GM23338 (cell line): Measurements from ENCODE around the gene GPC6. TPM values are rescaled to one million over a fixed set of nuclear protein-coding genes. Genes with fewer than 3 reads are reported as not detected.

Source experiments
- ATAC-seq: fragments of 200-7000 bp; cut with Tn5 transposase; 3 replicates; pipeline ENCODE4 v1.9.1; 2020
- DNase-seq: peaks from one replicate; pipeline ENCODE4 v3.0.0-alpha.2; 2015; ENCODE audit warnings: low spot score
- H2AFZ ChIP-seq: fragments of 200-600 bp; sonication (generic); 2 replicates; pipeline ENCODE4 v1.8.0; 2016; ENCODE audit warnings: antibody characterized with exemption, mild to moderate bottlenecking, moderate library complexity
- H3F3A ChIP-seq: fragments of 200-600 bp; sonication (generic); replicated peaks from 2 replicates; pipeline ENCODE4 v1.8.0; 2017; ENCODE audit warnings: antibody characterized with exemption, mixed run types, low read depth
- H3K27ac ChIP-seq: fragments of 200-600 bp; sonication (generic); 2 replicates; pipeline ENCODE4 v1.6.1; 2016; ENCODE audit warnings: low read depth
- H3K27me3 ChIP-seq: fragments of 200-600 bp; sonication (generic); 2 replicates; pipeline ENCODE4 v1.8.0; 2016; ENCODE audit warnings: mild to moderate bottlenecking, mixed run types, moderate library complexity; ENCODE audit not compliant: insufficient read depth
- H3K36me3 ChIP-seq: fragments of 200-600 bp; sonication (generic); 2 replicates; pipeline ENCODE4 v1.8.0; 2016; ENCODE audit warnings: mild to moderate bottlenecking; ENCODE audit not compliant: insufficient read depth
- H3K4me1 ChIP-seq: fragments of 200-600 bp; sonication (generic); 2 replicates; pipeline ENCODE4 v1.8.0; 2016; ENCODE audit warnings: mild to moderate bottlenecking, moderate library complexity; ENCODE audit not compliant: insufficient read depth
- H3K4me2 ChIP-seq: fragments of 200-600 bp; sonication (generic); 2 replicates; pipeline ENCODE4 v1.7.1; 2017; ENCODE audit warnings: mixed run types
- H3K4me3 ChIP-seq: fragments of 200-600 bp; sonication (generic); 2 replicates; pipeline ENCODE4 v1.6.1; 2016; ENCODE audit warnings: mixed run types
- H3K79me2 ChIP-seq: fragments of 200-600 bp; sonication (generic); replicated peaks from 2 replicates; pipeline ENCODE4 v1.8.0; 2017; ENCODE audit warnings: mild to moderate bottlenecking; ENCODE audit not compliant: insufficient read depth
- H3K9me2 ChIP-seq: fragments of 200-600 bp; sonication (generic); 2 replicates; pipeline ENCODE4 v1.8.0; 2017; ENCODE audit not compliant: insufficient read depth
- H4K20me1 ChIP-seq: fragments of 200-600 bp; sonication (generic); replicated peaks from 2 replicates; pipeline ENCODE4 v1.8.0; 2017; ENCODE audit warnings: mild to moderate bottlenecking; ENCODE audit not compliant: insufficient read depth
- H3K27ac Mint-ChIP-seq: 2 replicates; pipeline ENCODE4 v1.8.0; 2020; ENCODE audit warnings: inconsistent platforms, mild to moderate bottlenecking, moderate library complexity, mixed read lengths
- H3K27me3 Mint-ChIP-seq: 3 replicates; pipeline ENCODE4 v1.8.0; 2022; ENCODE audit warnings: low read depth, mild to moderate bottlenecking, moderate library complexity, mixed read lengths, inconsistent platforms; ENCODE audit not compliant: insufficient read depth, poor library complexity
- H3K36me3 Mint-ChIP-seq: 3 replicates; pipeline ENCODE4 v1.8.0; 2021; ENCODE audit warnings: low read depth, mild to moderate bottlenecking, inconsistent platforms, moderate library complexity, mixed read lengths
- H3K4me1 Mint-ChIP-seq: 3 replicates; pipeline ENCODE4 v1.8.0; 2020; ENCODE audit warnings: mild to moderate bottlenecking, inconsistent platforms, mixed read lengths
- H3K4me3 Mint-ChIP-seq: 3 replicates; pipeline ENCODE4 v1.8.0; 2021; ENCODE audit warnings: moderate library complexity, mild to moderate bottlenecking, inconsistent platforms, mixed read lengths
- H3K9me3 Mint-ChIP-seq: 3 replicates; pipeline ENCODE4 v1.8.0; 2020; ENCODE audit warnings: moderate library complexity, mild to moderate bottlenecking, inconsistent platforms, mixed read lengths
- CREB1 ChIP-seq: fragments of 250-450 bp; sonication (Bioruptor Pico); IDR thresholded peaks from 2 replicates; pipeline ENCODE4 v1.5.0; 2020; ENCODE audit warnings: low read depth, mild to moderate bottlenecking, moderate library complexity
- EZH2 ChIP-seq: fragments of 200-600 bp; sonication (generic); IDR thresholded peaks from one replicate; pipeline ENCODE4 v1.8.0; 2017; ENCODE audit warnings: antibody characterized with exemption, mild to moderate bottlenecking, low read depth; ENCODE audit not compliant: unreplicated experiment
- EZH2phosphoT487 ChIP-seq: fragments of 200-600 bp; sonication (generic); IDR thresholded peaks from one replicate; pipeline ENCODE4 v1.8.1; 2018; ENCODE audit warnings: antibody characterized with exemption; ENCODE audit not compliant: unreplicated experiment
- JUNB ChIP-seq: IDR thresholded peaks from one replicate; pipeline ENCODE4 v1.6.1; 2016; ENCODE audit warnings: antibody characterized with exemption; ENCODE audit not compliant: unreplicated experiment
- NANOG ChIP-seq: IDR thresholded peaks from 2 replicates; pipeline ENCODE4 v1.6.1; 2016; ENCODE audit warnings: antibody characterized with exemption, borderline replicate concordance
- POLR2AphosphoS5 ChIP-seq: IDR thresholded peaks from 2 replicates; pipeline ENCODE4 v1.6.1; 2016; ENCODE audit warnings: antibody characterized with exemption, low read depth
- STAT1 ChIP-seq: IDR thresholded peaks from one replicate; pipeline ENCODE4 v1.6.1; 2016; ENCODE audit warnings: antibody characterized with exemption; ENCODE audit not compliant: unreplicated experiment
- ZNF114 ChIP-seq: fragments of 250-450 bp; sonication (Bioruptor Pico); IDR thresholded peaks from 2 replicates; pipeline ENCODE4 v1.5.0; 2020; ENCODE audit warnings: mild to moderate bottlenecking, moderate library complexity
- ZNF462 ChIP-seq: fragments of 250-450 bp; sonication (Bioruptor Pico); IDR thresholded peaks from 2 replicates; pipeline ENCODE4 v1.5.0; 2020; ENCODE audit warnings: mild to moderate bottlenecking, moderate library complexity
- polyA plus RNA-seq: library from polyadenylated mRNA; unstranded; fragments of >200 nt; fragmentation: Nextera tagmentation; extraction: Ambion mirVana; gene quantifications from 2 replicates; pipeline ENCODE4 v1.2.1, GENCODE V29; 2016
- total RNA-seq: library from RNA; depleted of rRNA; stranded (reverse); fragments of >200 nt; shearing (Covaris generic); gene quantifications from 2 replicates; pipeline ENCODE4 v1.2.3, GENCODE V29; 2014
- TF ChIP-seq, protein P1 (sequence below), 2 experiments: fragments of 200-600 bp in 1 of 2; sonication (generic) in 1 of 2; conservative IDR thresholded peaks; 2 replicates each; pipeline versions ENCODE4 v1.5.1 to v1.6.1; 2016 to 2017; ENCODE audit warnings: antibody characterized with exemption in 2 of 2, low read depth in 2 of 2, mild to moderate bottlenecking in 2 of 2, moderate library complexity in 1 of 2
- TF ChIP-seq, protein P2 (sequence below): IDR thresholded peaks from one replicate; pipeline ENCODE4 v1.6.1; 2018; ENCODE audit warnings: antibody characterized with exemption; ENCODE audit not compliant: unreplicated experiment
- TF ChIP-seq, protein P3 (sequence below): IDR thresholded peaks from 2 replicates; pipeline ENCODE4 v1.6.1; 2016; ENCODE audit warnings: antibody characterized with exemption

The GPC6 gene
- total and polyA plus RNA-seq, 2 experiments from 2014 or later: 6.4 to 28.6 TPM

DNA sequence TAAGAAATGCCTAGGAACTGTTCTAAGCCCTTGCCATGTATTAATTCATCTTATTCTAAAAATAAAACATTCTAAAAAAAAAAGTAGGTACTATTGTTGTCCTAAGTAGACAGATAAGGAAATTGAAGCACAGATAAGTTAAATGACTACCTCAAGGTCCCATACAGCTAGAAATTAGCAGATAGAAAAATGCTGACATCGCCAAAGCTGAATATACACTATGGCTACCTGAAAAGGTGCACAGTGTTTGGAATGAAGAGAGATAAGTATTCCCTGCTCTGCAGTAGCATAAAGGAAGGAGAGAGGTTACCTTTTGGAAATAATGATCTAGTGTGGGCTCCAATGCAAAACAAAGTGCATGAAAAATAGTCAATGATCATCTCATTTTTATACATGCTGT, 1187.5 kb downstream of the GPC6 start:
- H3K27ac ChIP-seq: no peak overlapping the region
- no peaks in the 10 kb centered on the region for H3K9me2 ChIP-seq
- H3K4me3 ChIP-seq: no peak overlapping the region
- H3K4me3 Mint-ChIP-seq: no peak overlapping the region
- peaks cover 7% of the 10 kb centered on the region; the same call in 1 of the 3 replicates for H3K9me3 Mint-ChIP-seq
- H3K27ac Mint-ChIP-seq: no peak overlapping the region
- H2AFZ ChIP-seq: no peak overlapping the region
- no peaks in the 10 kb centered on the region for H3F3A ChIP-seq
- no peaks in the 10 kb centered on the region; the same call in 2 of the 3 replicates for H3K36me3 Mint-ChIP-seq
- no peak overlapping the region for H3K4me2 ChIP-seq
- DNase-seq: no peak
- no peaks in the 10 kb centered on the region for H3K79me2 ChIP-seq
- H3K27me3 Mint-ChIP-seq: no peaks in the 10 kb centered on the region
- H4K20me1 ChIP-seq: no peaks in the 10 kb centered on the region
- TF ChIP-seq EZH2: no peak
- TF ChIP-seq, protein P1, sequence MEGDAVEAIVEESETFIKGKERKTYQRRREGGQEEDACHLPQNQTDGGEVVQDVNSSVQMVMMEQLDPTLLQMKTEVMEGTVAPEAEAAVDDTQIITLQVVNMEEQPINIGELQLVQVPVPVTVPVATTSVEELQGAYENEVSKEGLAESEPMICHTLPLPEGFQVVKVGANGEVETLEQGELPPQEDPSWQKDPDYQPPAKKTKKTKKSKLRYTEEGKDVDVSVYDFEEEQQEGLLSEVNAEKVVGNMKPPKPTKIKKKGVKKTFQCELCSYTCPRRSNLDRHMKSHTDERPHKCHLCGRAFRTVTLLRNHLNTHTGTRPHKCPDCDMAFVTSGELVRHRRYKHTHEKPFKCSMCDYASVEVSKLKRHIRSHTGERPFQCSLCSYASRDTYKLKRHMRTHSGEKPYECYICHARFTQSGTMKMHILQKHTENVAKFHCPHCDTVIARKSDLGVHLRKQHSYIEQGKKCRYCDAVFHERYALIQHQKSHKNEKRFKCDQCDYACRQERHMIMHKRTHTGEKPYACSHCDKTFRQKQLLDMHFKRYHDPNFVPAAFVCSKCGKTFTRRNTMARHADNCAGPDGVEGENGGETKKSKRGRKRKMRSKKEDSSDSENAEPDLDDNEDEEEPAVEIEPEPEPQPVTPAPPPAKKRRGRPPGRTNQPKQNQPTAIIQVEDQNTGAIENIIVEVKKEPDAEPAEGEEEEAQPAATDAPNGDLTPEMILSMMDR (conservative IDR thresholded peaks at IDR 0.05; ENCODE audit: low read depth in 2 of 2): no peak
- TF ChIP-seq, protein P2, sequence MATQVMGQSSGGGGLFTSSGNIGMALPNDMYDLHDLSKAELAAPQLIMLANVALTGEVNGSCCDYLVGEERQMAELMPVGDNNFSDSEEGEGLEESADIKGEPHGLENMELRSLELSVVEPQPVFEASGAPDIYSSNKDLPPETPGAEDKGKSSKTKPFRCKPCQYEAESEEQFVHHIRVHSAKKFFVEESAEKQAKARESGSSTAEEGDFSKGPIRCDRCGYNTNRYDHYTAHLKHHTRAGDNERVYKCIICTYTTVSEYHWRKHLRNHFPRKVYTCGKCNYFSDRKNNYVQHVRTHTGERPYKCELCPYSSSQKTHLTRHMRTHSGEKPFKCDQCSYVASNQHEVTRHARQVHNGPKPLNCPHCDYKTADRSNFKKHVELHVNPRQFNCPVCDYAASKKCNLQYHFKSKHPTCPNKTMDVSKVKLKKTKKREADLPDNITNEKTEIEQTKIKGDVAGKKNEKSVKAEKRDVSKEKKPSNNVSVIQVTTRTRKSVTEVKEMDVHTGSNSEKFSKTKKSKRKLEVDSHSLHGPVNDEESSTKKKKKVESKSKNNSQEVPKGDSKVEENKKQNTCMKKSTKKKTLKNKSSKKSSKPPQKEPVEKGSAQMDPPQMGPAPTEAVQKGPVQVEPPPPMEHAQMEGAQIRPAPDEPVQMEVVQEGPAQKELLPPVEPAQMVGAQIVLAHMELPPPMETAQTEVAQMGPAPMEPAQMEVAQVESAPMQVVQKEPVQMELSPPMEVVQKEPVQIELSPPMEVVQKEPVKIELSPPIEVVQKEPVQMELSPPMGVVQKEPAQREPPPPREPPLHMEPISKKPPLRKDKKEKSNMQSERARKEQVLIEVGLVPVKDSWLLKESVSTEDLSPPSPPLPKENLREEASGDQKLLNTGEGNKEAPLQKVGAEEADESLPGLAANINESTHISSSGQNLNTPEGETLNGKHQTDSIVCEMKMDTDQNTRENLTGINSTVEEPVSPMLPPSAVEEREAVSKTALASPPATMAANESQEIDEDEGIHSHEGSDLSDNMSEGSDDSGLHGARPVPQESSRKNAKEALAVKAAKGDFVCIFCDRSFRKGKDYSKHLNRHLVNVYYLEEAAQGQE: no peak
- TF ChIP-seq JUNB: no peak
- TF ChIP-seq POLR2AphosphoS5: no peak
- TF ChIP-seq CREB1 (CRISPR knock-in tag): no peak
- TF ChIP-seq NANOG: no peak
- no peak for TF ChIP-seq ZNF114 (CRISPR knock-in tag)
- TF ChIP-seq EZH2phosphoT487: no peak
- no peak for TF ChIP-seq ZNF462 (CRISPR knock-in tag)
- TF ChIP-seq, protein P3, sequence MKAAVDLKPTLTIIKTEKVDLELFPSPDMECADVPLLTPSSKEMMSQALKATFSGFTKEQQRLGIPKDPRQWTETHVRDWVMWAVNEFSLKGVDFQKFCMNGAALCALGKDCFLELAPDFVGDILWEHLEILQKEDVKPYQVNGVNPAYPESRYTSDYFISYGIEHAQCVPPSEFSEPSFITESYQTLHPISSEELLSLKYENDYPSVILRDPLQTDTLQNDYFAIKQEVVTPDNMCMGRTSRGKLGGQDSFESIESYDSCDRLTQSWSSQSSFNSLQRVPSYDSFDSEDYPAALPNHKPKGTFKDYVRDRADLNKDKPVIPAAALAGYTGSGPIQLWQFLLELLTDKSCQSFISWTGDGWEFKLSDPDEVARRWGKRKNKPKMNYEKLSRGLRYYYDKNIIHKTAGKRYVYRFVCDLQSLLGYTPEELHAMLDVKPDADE: no peak
- no peak for TF ChIP-seq STAT1
- no peak for ATAC-seq
- H3K4me1 ChIP-seq: no peaks in the 10 kb centered on the region
- no peaks in the 10 kb centered on the region for H3K27me3 ChIP-seq
- H3K4me1 Mint-ChIP-seq: peaks cover 4% of the 10 kb centered on the region
- H3K36me3 ChIP-seq: no peaks in the 10 kb centered on the region
